Neural cell (in vitro differentiated cells): ENCODE results near the gene COX8A. TPM values are rescaled to one million over a fixed set of nuclear protein-coding genes. Genes with fewer than 3 reads are reported as not detected.
A peak's percentile ranks its signal among the peaks of the same experiment; 100 is the strongest.

Experiments
- H2AFZ ChIP-seq: fragments of 200-600, 300-800 bp; sonication (generic), shearing (Covaris generic); 2 replicates; pipeline ENCODE4 v1.6.0; 2014; ENCODE audit warnings: low read depth, mild to moderate bottlenecking, antibody characterized with exemption, low read length, moderate library complexity
- H3F3A ChIP-seq: fragments of 200-600 bp; shearing (Covaris generic); 2 replicates; pipeline ENCODE4 v1.6.1; 2016; ENCODE audit warnings: mild to moderate bottlenecking, moderate library complexity, mixed read lengths, antibody characterized with exemption, low read length; ENCODE audit not compliant: insufficient read depth, poor library complexity, severe bottlenecking
- H3K27ac ChIP-seq: fragments of 200-600, 300-800 bp; sonication (generic), shearing (Covaris generic); 2 replicates; pipeline ENCODE4 v1.5.1; 2014; ENCODE audit warnings: mild to moderate bottlenecking, low read length, moderate library complexity
- H3K27me3 ChIP-seq: fragments of 300-800, 200-600 bp; sonication (generic), shearing (Covaris generic); 2 replicates; pipeline ENCODE4 v1.6.0; 2014; ENCODE audit warnings: mild to moderate bottlenecking, low read depth, low read length, moderate library complexity; ENCODE audit not compliant: insufficient read depth
- H3K36me3 ChIP-seq: fragments of 300-800, 200-600 bp; sonication (generic), shearing (Covaris generic); 2 replicates; pipeline ENCODE4 v1.5.1; 2014; ENCODE audit warnings: mild to moderate bottlenecking, antibody characterized with exemption, low read length, moderate library complexity; ENCODE audit not compliant: insufficient read depth
- H3K4me2 ChIP-seq: fragments of 300-800, 200-600 bp; sonication (generic), shearing (Covaris generic); 2 replicates; pipeline ENCODE4 v1.6.0; 2014; ENCODE audit warnings: mild to moderate bottlenecking, low read length
- H3K4me3 ChIP-seq: fragments of 300-800, 200-600 bp; sonication (generic), shearing (Covaris generic); 2 replicates; pipeline ENCODE4 v1.5.1; 2014; ENCODE audit warnings: mild to moderate bottlenecking, low read length, moderate library complexity
- H3K79me2 ChIP-seq: fragments of 200-600 bp; shearing (Covaris generic); replicated peaks from 2 replicates; pipeline ENCODE4 v1.6.0; 2014; ENCODE audit warnings: mild to moderate bottlenecking, low read length, moderate library complexity; ENCODE audit not compliant: insufficient read depth
- H3K9ac ChIP-seq: fragments of 300-800, 200-600 bp; sonication (generic), shearing (Covaris generic); 2 replicates; pipeline ENCODE4 v1.6.1; 2016; ENCODE audit warnings: mild to moderate bottlenecking, low read length, mixed read lengths
- H3K9me2 ChIP-seq: fragments of 200-600 bp; shearing (Covaris generic); 2 replicates; pipeline ENCODE4 v1.6.1; 2016; ENCODE audit warnings: mild to moderate bottlenecking, low read length, mixed read lengths; ENCODE audit not compliant: insufficient read depth
- H3K9me3 ChIP-seq: fragments of 200-600, 300-800 bp; sonication (generic), shearing (Covaris generic); 2 replicates; pipeline ENCODE4 v1.6.1; 2016; ENCODE audit warnings: mild to moderate bottlenecking, mixed run types, low read length, moderate library complexity, mixed read lengths
- H4K20me1 ChIP-seq: fragments of 200-600 bp; shearing (Covaris generic); 2 replicates; pipeline ENCODE4 v1.6.1; 2016; ENCODE audit warnings: mild to moderate bottlenecking, mixed run types; ENCODE audit not compliant: insufficient read depth
- CTCF ChIP-seq: fragments of 450-650 bp; IDR thresholded peaks from 2 replicates; pipeline ENCODE4 v1.5.1; 2014; ENCODE audit warnings: antibody characterized with exemption, mild to moderate bottlenecking, moderate library complexity; ENCODE audit not compliant: poor library complexity, severe bottlenecking
- EP300 ChIP-seq: fragments of 450-650 bp; conservative IDR thresholded peaks from 2 replicates; pipeline ENCODE4 v1.6.1; 2014; ENCODE audit warnings: antibody characterized with exemption, mild to moderate bottlenecking, moderate library complexity; ENCODE audit not compliant: poor library complexity, severe bottlenecking
- EZH2 ChIP-seq: fragments of 200-600, 300-800 bp; shearing (Covaris generic), sonication (generic); IDR thresholded peaks from 2 replicates; pipeline ENCODE4 v1.6.1; 2014; ENCODE audit warnings: antibody characterized with exemption, low read length, borderline replicate concordance, mild to moderate bottlenecking; ENCODE audit not compliant: insufficient read depth, poor library complexity, severe bottlenecking
- MXI1 ChIP-seq: fragments of 450-650 bp; conservative IDR thresholded peaks from 2 replicates; pipeline ENCODE4 v1.6.1; 2014; ENCODE audit warnings: antibody characterized with exemption, mild to moderate bottlenecking; ENCODE audit not compliant: poor library complexity, severe bottlenecking
- POLR2AphosphoS5 ChIP-seq: IDR thresholded peaks from 2 replicates; pipeline ENCODE4 v1.6.1; 2012
- RAD21 ChIP-seq: fragments of 450-650 bp; conservative IDR thresholded peaks from 2 replicates; pipeline ENCODE4 v1.6.1; 2014; ENCODE audit warnings: antibody characterized with exemption, mild to moderate bottlenecking, moderate library complexity
- SMC3 ChIP-seq: fragments of 450-650 bp; conservative IDR thresholded peaks from 2 replicates; pipeline ENCODE4 v1.6.1; 2014; ENCODE audit warnings: antibody characterized with exemption, mild to moderate bottlenecking, moderate library complexity; ENCODE audit not compliant: poor library complexity
- TAF1 ChIP-seq: IDR thresholded peaks from 2 replicates; pipeline ENCODE4 v1.6.1; 2012; ENCODE audit warnings: low read depth
- polyA plus RNA-seq: library from polyadenylated mRNA; depleted of rRNA; stranded (reverse); fragments of >200 nt; gene quantifications from 2 replicates; pipeline ENCODE4 v1.2.3, GENCODE V29; 2014
- TF ChIP-seq, protein P1 (sequence below): IDR thresholded peaks from 2 replicates; pipeline ENCODE4 v1.6.1; 2012; ENCODE audit warnings: borderline replicate concordance

COX8A gene
- polyA plus RNA-seq, 1 donor from 2014 or later = 863 TPM

DNA sequence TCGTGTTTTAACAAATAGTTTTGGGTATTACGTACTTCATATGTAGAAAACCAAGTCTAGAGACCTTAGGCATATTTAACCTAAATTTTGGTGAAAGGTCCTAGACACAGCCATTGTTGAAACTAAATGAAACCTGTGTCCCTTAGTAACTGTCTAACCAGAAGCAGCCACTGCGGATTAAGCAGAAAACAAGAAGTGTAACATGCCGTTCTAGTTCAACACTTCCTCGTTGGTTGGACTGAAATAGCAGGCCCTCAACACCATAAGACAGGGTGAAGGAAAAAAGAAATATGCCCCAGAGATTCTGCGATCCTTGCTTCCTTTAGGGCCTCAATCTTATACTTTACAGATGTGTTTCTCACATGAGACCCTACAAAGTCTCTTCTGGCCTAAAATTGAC is 33.6 kb upstream of the COX8A start:
- H3K27me3 ChIP-seq = no peaks in the 10 kb centered on the region
- peaks cover 44% of the 10 kb centered on the region for H3K79me2 ChIP-seq
- no peaks in the 10 kb centered on the region for H4K20me1 ChIP-seq
- no peak overlapping the region for H2AFZ ChIP-seq
- H3K9me2 ChIP-seq = no peaks in the 10 kb centered on the region
- H3K4me3 ChIP-seq = peak overlapping the region; percentile 96
- TF ChIP-seq, protein P1, sequence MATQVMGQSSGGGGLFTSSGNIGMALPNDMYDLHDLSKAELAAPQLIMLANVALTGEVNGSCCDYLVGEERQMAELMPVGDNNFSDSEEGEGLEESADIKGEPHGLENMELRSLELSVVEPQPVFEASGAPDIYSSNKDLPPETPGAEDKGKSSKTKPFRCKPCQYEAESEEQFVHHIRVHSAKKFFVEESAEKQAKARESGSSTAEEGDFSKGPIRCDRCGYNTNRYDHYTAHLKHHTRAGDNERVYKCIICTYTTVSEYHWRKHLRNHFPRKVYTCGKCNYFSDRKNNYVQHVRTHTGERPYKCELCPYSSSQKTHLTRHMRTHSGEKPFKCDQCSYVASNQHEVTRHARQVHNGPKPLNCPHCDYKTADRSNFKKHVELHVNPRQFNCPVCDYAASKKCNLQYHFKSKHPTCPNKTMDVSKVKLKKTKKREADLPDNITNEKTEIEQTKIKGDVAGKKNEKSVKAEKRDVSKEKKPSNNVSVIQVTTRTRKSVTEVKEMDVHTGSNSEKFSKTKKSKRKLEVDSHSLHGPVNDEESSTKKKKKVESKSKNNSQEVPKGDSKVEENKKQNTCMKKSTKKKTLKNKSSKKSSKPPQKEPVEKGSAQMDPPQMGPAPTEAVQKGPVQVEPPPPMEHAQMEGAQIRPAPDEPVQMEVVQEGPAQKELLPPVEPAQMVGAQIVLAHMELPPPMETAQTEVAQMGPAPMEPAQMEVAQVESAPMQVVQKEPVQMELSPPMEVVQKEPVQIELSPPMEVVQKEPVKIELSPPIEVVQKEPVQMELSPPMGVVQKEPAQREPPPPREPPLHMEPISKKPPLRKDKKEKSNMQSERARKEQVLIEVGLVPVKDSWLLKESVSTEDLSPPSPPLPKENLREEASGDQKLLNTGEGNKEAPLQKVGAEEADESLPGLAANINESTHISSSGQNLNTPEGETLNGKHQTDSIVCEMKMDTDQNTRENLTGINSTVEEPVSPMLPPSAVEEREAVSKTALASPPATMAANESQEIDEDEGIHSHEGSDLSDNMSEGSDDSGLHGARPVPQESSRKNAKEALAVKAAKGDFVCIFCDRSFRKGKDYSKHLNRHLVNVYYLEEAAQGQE = no peak
- TF ChIP-seq EZH2 (no peak), CTCF (no peak), RAD21 (no peak), MXI1 (no peak), TAF1 (no peak)
- peaks cover 5% of the 10 kb centered on the region for H3F3A ChIP-seq
- no peak overlapping the region for H3K9ac ChIP-seq
- no peaks in the 10 kb centered on the region for H3K36me3 ChIP-seq
- no peak overlapping the region for H3K27ac ChIP-seq
- no peaks in the 10 kb centered on the region for H3K9me3 ChIP-seq
- no peak overlapping the region for H3K4me2 ChIP-seq

DNA sequence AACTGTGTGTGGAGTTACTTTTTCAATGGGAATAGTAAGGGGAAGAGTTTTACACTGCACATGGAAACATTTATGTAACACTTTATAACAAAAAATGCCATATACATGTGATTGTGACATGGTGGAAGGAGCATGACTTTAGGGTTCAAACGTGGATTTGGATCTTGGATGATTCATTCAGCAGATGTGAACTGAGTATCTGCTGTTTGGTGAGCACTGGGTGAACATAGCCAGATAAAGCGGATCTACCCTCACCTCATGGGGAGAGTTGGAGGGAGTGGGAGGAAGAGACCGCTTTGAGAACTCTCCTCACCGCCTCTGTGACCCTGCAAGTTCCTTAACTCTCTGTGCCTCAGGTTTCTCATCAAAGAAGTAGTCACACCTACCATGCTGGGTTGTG is 32.5 kb upstream of the COX8A start:
- H3K9me2 ChIP-seq = no peaks in the 10 kb centered on the region

More for the DNA sequence above, 32.5 kb upstream of the COX8A start:
- Histone ChIP-seq H3K4me3 (no peak overlapping the region), H3K79me2 (peaks cover 44% of the 10 kb centered on the region), H3F3A (peaks cover 5% of the 10 kb centered on the region), H3K36me3 (no peaks in the 10 kb centered on the region), H3K9me3 (no peaks in the 10 kb centered on the region), H4K20me1 (no peaks in the 10 kb centered on the region), H3K4me2 (no peak overlapping the region), H3K27ac (no peak overlapping the region), H2AFZ (no peak overlapping the region), H3K27me3 (no peaks in the 10 kb centered on the region), H3K9ac (no peak overlapping the region)
- TF ChIP-seq POLR2AphosphoS5 = no peak
- no peak for TF ChIP-seq EP300
- TF ChIP-seq EZH2 = no peak
- TF ChIP-seq TAF1 = no peak
- TF ChIP-seq RAD21 = no peak
- TF ChIP-seq, protein P1 = no peak
- TF ChIP-seq SMC3 = no peak
- TF ChIP-seq CTCF = no peak
- no peak for TF ChIP-seq MXI1
